Activated CD8-positive, alpha-beta memory T cell treated with anti-CD3 and anti-CD28 coated beads for 1 hour (primary cell): ENCODE data around the gene KDELR3.
A peak's percentile ranks its signal among the peaks of the same experiment; 100 is the strongest.

Experiments used
- DNase-seq, 2 donors: peaks; one replicate each; pipeline ENCODE4 v3.0.0-alpha.2; 2020; ENCODE audit warnings: low read depth in 1 of 2; ENCODE audit errors: extremely low read depth in 1 of 2

Gene KDELR3

DNA sequence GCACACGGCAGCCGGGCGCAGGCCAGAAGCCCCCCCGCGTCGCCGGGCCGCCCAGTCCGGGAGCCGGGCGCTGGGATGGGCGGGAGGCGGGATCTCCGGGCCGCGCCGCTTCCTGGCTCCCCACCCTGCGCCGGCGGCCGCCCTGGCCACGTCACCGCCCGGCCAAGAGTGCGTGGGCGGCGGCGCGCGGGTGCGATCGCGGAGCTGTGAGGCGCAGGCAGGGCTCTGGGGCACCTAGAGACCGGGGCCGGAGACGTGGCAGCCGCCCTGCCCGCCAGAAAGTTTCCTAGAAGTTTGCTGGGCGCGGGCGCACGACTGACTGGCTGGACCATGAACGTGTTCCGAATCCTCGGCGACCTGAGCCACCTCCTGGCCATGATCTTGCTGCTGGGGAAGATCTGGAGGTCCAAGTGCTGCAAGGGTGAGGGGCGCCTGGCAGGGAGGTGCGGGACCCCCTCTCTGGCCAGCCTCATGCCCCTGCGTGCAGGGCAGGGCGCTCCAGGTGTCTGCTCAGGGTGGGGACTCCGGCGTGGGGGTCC, at the start of gene KDELR3:
TSS of gene KDELR3 (plus strand) at position 193 of the 539 bp plus-strand sequence. CDS start at position 331, 138 bp downstream.
- peak in 1 of 2 donors; percentile 20 for DNase-seq

DNA sequence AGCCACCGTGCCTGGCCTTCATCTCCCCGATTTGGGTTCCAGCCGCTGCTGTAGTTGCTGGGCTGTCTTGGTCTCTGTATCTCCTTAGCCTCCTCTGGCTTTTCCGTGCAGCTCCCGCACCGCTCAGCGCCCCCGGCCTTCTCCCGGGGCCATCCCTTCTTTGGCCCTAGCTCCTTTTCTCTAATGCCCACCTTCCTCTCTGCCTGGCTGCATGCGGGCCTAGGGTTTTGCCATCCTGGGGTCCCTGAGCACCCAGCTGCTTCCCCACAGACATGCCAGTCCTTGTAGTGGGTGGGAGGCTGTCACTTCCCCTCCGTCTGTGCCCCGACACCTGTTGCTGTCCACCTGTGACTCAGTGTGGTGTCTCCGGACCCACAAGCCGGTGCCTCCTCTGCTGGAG, 49.3 kb upstream of the KDELR3 start:
- DNase-seq: no peak

DNA sequence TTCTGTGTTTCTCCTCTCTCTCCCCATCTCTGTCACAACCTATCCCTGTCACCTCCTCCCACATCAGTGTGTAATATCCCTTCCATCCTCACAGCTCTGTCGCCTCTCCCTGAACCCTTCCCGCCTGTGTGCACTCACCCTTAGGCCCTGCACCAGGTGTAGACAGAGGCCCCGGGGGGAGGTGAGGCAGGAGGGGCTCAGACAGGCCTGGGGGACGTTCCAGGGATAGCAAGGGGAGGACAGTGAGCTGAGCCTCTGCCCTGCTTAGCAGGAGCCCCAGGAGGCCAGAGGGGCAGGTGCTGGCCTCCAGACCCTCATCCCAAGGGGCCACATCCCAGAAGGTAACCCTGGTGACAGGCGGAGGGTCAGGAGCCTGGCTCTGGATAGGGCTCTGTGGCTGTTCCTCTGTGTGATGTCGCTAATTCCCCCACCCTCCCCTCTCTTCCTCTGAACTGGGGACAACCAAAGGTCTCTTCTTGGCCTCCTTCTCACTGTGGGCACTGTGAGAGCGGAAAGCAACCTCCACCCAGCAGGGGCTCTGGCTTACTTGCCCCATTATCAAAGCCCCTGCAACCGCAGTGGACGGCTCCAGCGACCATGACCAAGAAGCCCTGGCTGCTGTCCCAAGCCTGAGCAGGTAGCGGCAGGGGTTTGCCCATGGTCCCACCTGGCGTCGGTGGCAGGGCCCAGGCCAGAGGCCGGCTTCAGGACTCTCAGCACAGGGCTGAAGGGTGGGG, 48.6 kb upstream of the KDELR3 start:
- no peak for DNase-seq

DNA sequence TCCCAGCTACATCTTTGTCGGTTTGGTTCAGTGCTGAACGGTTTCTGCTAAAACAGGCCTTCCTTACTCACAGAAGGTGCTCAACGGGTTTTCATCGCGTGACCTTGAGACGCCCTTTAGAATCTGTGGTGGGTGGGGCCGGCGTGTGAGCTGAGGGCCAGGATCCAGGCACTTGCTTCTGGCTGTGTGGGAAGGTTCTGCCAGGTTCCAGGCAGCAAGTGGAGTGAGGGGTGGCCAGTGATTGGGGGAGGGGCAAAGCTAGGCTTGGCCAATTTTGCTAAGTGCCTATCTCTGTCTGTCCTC, 48.1 kb upstream of the KDELR3 start:
- no peak for DNase-seq

DNA sequence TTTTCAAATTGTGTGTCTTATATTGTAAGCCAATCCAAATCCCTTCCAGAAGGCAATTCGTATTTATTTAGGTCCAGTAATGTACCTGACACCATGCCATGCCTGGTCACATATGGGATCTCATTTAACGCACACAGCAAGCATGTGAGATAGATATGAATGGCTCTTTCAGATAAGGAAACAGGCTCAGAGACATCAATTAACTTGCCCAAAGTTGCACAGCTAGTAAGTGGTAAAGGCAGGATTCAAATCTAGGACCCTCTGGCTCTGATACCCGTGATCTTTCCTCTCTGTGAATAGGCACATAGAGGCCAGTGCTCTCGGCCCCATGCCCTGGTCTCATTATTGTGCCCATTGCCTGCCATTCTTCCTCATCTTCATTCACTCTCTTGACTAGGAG, 47.2 kb upstream of the KDELR3 start:
- no peak for DNase-seq

DNA sequence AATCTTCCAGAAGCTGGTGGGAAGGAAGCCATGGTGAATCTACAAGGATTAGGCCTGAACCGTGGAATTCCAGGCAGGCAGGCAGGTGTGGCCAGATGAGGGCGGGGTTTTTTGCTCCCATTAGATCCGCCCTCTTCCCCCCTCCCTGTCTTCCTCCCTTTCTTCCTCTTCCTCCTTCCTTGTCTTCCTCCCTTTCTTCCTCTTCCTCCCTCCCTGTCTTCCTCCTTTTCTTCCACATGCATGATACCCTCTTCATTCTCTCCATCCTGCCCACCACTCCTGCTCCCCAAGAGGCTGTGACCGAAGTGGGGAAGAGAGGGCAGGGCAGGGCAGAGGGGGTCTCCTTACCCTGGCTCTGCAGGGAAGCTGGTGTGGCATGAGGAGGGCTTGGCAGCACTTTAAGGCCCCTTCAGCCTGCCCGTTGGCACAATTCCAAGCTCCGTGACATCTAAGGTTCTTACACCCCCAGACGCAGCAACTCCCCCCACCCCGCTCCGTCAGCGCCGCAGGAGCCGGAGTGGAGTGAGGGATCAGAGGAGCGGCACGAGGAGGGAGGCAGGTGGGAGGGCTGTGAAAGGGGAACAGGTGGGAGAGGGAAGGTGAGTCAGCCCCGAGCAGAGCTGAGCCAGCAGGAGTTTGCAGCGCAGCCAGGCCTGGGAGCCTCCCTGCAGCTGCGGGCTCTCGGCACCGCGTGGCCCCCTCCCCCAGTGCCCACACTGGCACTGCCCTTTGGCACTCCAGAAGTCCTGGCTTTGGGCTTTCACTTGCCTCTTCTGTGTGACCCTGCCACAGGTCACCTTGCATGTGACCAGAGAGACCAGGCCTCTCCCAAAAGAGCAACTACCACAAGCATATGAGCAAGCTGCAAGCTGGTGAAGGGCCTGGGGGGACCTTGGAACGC, 45.0 kb upstream of the KDELR3 start:
- DNase-seq: no peak

DNA sequence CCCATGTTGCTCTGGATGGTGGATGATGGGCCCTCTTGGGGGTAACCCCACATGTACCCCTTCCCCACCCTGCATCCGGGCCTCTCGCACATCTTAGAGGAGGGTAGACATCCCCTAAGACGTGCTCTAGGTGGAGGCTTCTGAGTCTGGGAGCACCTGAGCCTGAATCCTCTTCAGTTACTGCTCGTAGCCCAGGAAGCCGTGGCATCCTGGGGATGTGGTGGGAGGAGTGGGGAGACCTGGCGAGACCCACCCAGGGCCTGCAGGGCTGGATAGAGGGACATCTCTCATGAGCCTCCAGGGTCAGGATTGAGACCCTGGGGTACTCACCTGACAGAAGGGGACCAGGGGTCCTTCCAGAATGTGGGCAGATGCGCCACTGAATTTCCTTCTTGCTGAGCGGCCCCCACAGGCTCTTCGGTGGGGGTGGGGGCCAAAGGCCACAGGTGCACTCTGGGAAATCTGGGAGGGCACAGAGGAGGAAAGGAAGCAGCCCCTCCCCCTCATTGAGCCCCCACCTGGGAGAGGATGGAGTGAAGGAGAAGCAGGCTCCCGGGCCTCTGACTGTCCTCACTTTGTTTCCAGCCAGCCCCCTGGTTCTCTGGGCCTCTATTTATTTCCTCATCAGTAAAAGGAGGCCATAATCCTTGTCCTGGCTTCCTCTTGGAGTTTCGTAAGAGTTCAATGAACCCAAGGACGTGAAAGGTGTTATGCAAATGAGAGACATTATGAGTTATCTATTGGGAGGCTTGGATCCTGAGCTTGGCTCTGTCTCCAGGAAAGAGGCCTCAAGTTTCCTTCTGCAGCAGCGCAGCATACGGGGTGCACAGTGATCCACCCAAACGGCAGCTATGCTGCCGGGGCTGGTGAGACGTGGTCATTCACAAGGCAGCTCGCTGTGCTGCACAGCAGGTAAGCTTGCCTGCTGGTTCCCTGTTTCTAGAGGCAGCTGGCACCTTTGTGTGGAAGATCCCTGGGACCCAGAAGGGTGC, 44.1 kb upstream of the KDELR3 start:
- no peak for DNase-seq

DNA sequence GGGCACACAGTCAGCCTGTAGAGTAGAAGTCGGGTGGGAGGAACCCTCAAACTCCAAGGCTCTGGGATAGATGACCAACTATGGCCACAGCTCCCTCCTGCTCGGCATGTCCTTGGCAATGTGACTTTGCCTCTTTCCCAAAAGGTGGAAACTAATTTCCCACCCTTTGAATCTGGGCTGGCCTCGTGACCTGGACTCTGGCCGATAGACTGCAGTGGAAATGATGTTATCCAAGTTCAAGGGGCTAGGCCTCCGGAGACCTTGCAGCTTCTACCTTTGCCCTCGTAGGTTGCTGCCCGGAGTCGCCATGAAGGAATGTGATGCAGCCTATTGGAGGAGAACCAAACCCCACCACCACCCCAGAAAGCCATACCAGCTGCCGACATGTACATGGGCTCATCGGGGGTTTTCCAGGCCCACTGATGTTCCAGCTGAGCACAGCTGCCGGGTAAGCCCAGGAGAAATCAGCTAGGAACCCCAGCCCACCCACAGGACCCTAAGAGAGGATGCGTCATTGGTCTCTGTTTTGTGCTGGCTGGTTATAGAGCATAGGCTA, 43.3 kb upstream of the KDELR3 start:
- DNase-seq: no peak

DNA sequence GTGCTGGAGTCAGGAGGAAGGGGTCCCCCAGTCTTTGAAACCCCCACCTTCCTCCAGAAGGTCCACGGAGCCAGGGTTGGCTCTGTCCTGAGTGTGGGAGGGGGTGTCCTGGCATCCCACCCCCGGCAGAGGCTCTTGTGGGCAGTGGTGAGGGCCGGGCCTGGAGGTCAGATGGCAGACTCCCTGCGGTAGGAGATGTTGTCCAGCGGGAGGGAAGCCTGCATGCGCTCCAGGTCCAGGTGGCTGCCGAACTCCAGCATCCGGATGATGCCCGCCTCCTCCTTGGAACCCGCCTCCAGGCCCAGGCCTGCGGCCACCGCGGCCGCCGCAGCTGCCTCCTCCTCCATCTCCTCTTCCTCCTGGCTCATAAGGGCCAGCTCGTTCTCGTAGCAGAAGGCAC, 41.3 kb upstream of the KDELR3 start:
- no peak for DNase-seq

DNA sequence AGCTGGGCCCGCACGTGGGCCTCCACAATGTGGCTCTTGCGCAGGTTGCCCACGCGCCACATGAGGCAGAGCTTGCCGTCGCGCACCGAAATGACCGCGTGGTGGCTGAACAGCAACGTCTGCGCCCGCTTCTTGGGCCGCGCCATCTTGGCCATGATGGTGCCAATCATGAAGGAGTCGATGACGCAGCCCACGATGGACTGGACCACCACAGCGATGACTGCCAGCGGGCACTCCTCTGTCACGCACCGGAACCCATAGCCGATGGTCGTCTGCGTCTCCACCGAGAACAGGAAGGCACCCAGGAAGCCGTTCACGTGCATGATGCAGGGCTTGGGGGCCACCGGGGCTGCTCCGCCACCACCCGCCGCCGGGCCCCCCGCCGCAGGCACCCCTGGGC, 40.4 kb upstream of the KDELR3 start:
- DNase-seq: no peak

DNA sequence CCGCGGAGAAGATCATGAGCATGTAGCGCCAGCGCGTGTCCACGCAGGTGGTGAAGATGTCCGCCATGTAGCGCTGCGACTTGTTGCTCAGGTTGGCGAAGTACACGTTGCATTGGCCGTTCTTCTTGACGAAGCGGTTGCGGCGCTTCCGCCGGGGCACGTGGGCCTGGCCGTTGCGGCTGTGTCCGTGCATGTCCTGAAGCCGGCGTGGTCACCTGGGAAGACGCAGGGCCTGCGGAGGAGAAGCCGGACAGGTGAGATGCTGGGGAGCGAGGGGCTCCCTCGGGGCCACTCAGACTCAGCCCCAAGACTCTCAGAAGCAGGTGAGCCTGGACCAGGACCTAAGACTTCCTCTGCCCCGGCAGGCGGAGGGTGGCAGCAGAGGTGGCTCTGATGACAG, 40.0 kb upstream of the KDELR3 start:
- DNase-seq: no peak

DNA sequence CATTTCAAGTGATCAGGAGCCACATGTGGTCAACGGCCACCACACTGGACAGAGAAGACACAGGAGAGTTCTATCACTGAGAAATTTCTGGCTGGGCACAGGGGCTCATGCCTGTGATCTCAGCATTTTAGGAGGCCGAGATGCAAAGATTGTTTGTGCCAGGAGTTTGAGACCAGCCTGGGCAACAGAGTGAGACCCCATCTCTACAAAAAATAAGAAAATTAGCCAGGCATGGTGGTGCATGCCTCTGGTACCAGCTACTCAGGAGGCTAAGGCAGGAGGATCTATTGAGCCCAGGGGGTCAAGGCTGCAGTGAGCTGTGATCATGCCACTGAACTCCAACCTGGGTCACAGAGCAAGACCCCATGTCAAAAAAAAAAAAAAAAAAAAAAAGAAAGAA, 39.2 kb upstream of the KDELR3 start:
- no peak for DNase-seq

DNA sequence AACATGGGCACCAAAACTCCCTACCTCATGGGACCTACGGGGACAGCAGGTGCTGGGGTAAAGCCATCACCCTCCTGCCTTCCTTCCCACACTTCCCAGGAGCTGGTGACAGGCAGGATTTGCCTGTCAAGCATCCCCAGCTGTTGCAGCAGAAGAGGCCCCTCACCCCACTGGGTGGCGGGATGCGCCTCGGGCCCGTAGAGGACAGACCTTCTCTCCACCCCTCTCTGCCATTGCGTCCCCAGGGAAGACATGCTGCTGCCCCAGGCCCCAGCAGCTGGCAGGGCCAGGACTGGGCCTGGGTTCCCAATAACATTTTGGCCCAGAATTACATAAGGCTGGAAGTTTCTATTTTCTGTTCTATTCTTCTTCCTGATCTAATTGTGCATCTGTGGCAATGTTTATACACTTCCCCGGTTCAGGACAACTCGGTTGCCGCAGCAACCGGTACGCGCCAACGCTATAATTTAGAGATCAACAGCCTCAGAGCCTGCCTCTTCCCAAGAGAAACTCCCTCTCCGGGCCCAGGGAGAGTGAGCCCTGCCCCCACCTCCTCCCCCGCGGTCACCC, 38.3 kb upstream of the KDELR3 start:
- no peak for DNase-seq

DNA sequence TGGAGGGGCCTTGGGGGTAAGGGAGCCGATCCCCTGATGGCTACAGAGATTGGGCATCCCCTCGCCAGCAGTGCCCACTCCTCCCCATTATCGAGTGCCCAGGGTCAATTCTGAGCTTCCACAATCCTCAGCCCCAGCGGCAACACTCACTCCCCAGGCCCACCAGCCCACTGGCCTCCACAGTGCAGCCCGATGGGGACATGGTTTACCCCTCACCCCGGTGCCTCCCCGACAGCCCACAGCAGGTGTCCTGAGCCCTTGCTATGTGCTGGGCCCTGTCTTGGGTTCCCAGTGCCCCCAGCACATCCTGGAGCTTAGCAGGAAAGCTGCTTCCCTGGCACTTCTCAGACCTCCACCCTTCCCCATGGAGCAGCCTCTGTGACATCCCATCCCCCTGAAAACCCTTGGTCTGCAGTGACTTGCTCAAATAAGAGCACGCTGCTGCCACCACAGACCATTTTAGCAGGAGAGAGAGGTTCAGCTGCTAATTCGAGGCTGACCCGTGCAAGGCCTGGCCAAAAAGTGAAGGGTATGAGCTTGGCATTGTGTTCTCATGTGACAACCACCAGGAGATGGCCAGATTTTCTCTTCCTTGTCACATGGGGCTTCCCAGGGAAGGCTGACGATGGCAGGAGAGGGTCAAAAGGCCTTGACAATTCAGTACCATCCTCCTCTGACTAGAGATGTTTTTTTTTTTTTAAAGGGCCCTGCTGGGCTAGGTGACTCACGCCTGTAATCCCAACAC, 36.5 kb upstream of the KDELR3 start:
- no peak for DNase-seq

DNA sequence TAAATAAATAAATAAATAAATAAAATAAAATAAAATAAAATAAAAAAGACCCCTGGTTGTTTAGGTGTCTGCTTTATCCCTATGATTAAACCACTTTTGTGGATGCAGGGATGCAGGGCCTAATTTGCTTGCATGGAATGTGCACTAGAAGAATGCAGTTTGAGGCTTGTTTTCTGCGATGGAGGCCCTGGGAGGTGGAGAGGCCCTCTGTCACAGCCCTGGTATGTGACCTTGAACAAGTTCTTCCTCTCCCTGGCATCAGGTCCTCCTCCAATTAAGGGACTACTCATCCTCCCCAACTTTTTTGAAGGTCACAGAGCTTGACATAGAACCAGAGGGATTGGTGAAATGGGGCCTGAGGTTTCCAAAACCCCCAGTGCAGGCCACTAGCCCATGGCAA, 35.6 kb upstream of the KDELR3 start:
- DNase-seq: no peak

DNA sequence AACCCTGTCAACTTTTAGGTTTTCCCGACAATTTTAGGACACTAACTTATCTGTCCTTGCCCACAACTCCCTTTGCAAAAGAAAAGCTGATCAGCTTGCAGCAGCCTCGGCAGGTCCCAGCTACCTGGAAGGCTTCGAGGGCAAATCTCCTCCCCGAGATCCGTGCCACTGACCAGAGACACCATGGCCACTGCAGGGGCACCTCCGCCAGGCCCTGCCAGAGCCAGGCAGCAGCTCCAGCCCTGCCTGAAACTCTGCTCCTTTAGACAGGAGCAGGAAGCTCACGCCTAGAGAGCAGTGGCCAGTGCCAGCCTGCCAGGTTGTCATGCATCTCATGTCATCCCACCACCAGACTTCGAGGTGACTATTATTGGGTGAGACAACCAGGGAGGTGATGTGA, 34.0 kb upstream of the KDELR3 start:
- DNase-seq: no peak

DNA sequence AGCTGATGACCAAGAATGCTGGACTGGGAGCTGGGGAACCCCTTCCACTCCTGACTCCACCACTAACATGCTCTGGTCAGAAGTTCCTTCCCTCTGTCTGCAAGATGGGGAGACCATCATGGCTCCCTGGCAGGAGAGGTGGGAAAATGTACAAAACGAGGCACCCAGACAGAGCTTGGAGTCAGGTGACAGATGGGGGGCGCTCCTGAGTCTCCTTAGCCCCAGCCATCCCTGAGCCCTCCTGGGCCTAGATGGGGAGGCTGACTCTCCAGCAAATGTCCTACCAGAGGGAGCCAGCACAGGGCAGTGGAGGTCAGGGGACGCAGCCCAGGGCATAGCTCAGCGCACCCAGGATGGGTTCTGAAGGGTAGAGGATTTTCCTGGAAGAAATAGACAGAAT, 32.9 kb upstream of the KDELR3 start:
- DNase-seq: no peak

DNA sequence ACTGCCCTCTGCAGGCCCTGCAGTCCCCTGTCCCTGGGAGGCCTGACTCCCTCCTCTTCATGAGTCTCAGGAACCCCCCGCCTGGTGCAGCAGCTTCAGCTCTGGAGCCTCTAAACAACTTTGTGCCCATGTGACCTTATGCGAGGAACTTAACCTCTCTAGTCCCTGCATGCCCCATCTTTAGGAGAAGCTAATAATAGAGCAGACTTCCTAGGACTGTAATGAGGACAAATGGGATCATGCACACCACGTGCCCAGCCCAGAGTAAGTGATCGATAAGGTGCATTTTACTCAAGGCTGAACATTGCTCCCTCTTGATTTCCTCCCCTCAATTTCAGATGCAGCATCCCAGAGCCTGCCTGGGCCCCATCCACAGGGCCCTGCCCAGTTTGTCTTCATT, 31.9 kb upstream of the KDELR3 start:
- no peak for DNase-seq

DNA sequence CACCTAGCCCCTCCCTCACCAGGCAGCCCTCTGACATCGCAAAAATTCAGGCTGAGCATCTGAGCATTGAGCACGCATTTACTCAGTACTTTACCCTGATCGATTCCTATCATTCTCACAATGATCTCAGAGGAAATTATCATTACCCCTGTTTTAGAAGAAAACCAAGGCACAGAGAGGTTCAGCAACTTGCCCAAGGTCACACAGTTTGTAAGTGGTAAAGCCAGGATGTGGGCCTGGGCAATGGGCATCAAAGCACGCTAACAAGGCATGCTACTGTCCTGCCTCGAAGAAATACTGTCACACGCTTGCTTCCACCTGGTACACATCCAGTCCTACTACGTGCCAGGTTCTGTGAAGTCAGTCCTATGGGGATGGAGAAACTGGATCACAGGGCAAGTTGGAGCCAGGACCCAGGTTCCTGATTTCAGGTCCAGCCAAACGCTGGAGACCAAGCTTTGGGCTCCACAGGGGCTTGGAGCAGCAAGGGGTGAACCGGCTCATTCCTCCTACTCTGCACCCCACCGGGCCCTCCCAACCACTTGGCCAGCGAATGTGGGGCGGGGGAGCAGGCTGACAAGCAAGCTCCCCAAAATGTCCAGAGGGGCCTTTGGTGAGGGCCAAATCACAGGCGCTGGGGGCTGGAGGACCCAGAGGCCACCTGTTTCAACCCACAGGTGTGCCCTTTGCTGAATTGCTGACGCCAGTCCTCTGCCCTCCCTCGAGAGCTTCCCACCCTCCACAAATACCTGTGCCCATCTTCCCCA, 31.1 kb upstream of the KDELR3 start:
- no peak for DNase-seq
